Prostate gland (tissue), 2 donors: ENCODE data around the gene DIP2B.

Source experiments
- CTCF ChIP-seq, 4 experiments: fragments of 200-600 bp in 2 of 4; fragments of 450-650 bp in 2 of 4; sonication (generic) in 2 of 4; IDR thresholded peaks; 1 replicate in 3 of 4; 2 replicates in 1 of 4; pipeline ENCODE4 v1.5.1; 2016 to 2019; ENCODE audit warnings: antibody characterized with exemption in 4 of 4, mild to moderate bottlenecking in 2 of 4, moderate library complexity in 2 of 4
- POLR2AphosphoS5 ChIP-seq: sonication (generic); formaldehyde crosslinking; IDR thresholded peaks from one replicate; pipeline ENCODE4 v1.6.1; 2017; ENCODE audit warnings: antibody characterized with exemption

- no peak for TF ChIP-seq CTCF (IDR thresholded peaks at IDR 0.05)
- TF ChIP-seq POLR2AphosphoS5 = no peak
Measured at GRCh38 chr12:50606675-50607375, 102.0 kb downstream of the DIP2B start.
